Mesenchymal stem cell (in vitro differentiated cells and primary cell): Measurements from ENCODE around the gene TJP3. TPM values are rescaled to one million over a fixed set of nuclear protein-coding genes. Genes with fewer than 3 reads are reported as not detected.

ENCODE experiments used
- DNase-seq: peaks from one replicate; pipeline ENCODE4 v3.0.0-alpha.2; 2013
- H2AFZ ChIP-seq: one replicate; pipeline ENCODE4 v1.6.1; 2013; ENCODE audit warnings: low read depth, mild to moderate bottlenecking, control low read depth, inconsistent platforms, low read length, moderate library complexity
- H2AK5ac ChIP-seq: 2 replicates; pipeline ENCODE4 v1.6.1; 2013; ENCODE audit warnings: low read length, moderate library complexity, mild to moderate bottlenecking, inconsistent platforms; ENCODE audit not compliant: severe bottlenecking
- H2BK120ac ChIP-seq: one replicate; pipeline ENCODE4 v1.6.1; 2013; ENCODE audit warnings: low read depth, mild to moderate bottlenecking, inconsistent platforms, low read length, moderate library complexity
- H2BK12ac ChIP-seq, 2 experiments: one replicate each; pipeline ENCODE4 v1.6.1; 2013; ENCODE audit warnings: inconsistent platforms in 2 of 2, low read length in 2 of 2, mild to moderate bottlenecking in 2 of 2, moderate library complexity in 2 of 2, control low read depth in 1 of 2
- H2BK15ac ChIP-seq: one replicate; pipeline ENCODE4 v1.6.1; 2013; ENCODE audit warnings: mild to moderate bottlenecking, low read depth, inconsistent platforms; ENCODE audit not compliant: poor library complexity, severe bottlenecking
- H2BK5ac ChIP-seq: 2 replicates; pipeline ENCODE4 v1.6.1; 2013; ENCODE audit warnings: low read depth, mild to moderate bottlenecking, low read length, control low read depth, inconsistent platforms; ENCODE audit not compliant: poor library complexity, severe bottlenecking
- H3K14ac ChIP-seq, 2 experiments: one replicate each; pipeline ENCODE4 v1.6.1; 2013; ENCODE audit warnings: inconsistent platforms in 2 of 2, low read length in 2 of 2, control low read depth in 1 of 2, mild to moderate bottlenecking in 1 of 2, moderate library complexity in 1 of 2
- H3K18ac ChIP-seq, 2 experiments: one replicate each; pipeline ENCODE4 v1.6.1; 2013; ENCODE audit warnings: inconsistent platforms in 2 of 2, low read length in 2 of 2, control low read depth in 1 of 2, low read depth in 1 of 2, mild to moderate bottlenecking in 1 of 2
- H3K23ac ChIP-seq, 2 experiments: one replicate each; pipeline ENCODE4 v1.6.1; 2013; ENCODE audit warnings: inconsistent platforms in 2 of 2, low read length in 2 of 2, mild to moderate bottlenecking in 2 of 2, moderate library complexity in 2 of 2, control low read depth in 1 of 2
- H3K27ac ChIP-seq: 2 replicates; pipeline ENCODE4 v1.5.1; 2013; ENCODE audit warnings: mild to moderate bottlenecking, moderate library complexity, low read length, control low read depth, inconsistent platforms; ENCODE audit not compliant: poor library complexity, severe bottlenecking
- H3K27me3 ChIP-seq, 2 experiments: 2 replicates each; pipeline versions ENCODE4 v1.6.1 to v1.7.0; 2013; ENCODE audit warnings: low read length in 2 of 2, mild to moderate bottlenecking in 2 of 2, moderate library complexity in 2 of 2, control low read depth in 1 of 2, inconsistent platforms in 1 of 2; ENCODE audit not compliant: control insufficient read depth in 1 of 2, insufficient read depth in 1 of 2
- H3K36me3 ChIP-seq, 2 experiments: 2 replicates each; pipeline versions ENCODE4 v1.6.1 to v1.7.0; 2013; ENCODE audit warnings: low read length in 2 of 2, control low read depth in 1 of 2, inconsistent platforms in 1 of 2, low read depth in 1 of 2, mild to moderate bottlenecking in 1 of 2; ENCODE audit not compliant: insufficient read depth in 2 of 2, control insufficient read depth in 1 of 2
- H3K4ac ChIP-seq, 2 experiments: one replicate each; pipeline ENCODE4 v1.6.1; 2013; ENCODE audit warnings: inconsistent platforms in 2 of 2, low read length in 2 of 2, mild to moderate bottlenecking in 2 of 2, moderate library complexity in 2 of 2, control low read depth in 1 of 2, low read depth in 1 of 2
- H3K4me1 ChIP-seq: 2 replicates; pipeline ENCODE4 v1.6.1; 2013; ENCODE audit warnings: low read depth, low read length, control low read depth; ENCODE audit not compliant: control insufficient read depth, insufficient read depth
- H3K4me2 ChIP-seq: 2 replicates; pipeline ENCODE4 v1.6.1; 2013; ENCODE audit warnings: low read length, mild to moderate bottlenecking, inconsistent platforms; ENCODE audit not compliant: poor library complexity, severe bottlenecking
- H3K4me3 ChIP-seq, 2 experiments: 2 replicates each; pipeline versions ENCODE4 v1.5.1 to v1.7.0; 2013; ENCODE audit warnings: low read length in 2 of 2, mild to moderate bottlenecking in 2 of 2, control low read depth in 1 of 2, low read depth in 1 of 2; ENCODE audit not compliant: insufficient read depth in 1 of 2
- H3K79me1 ChIP-seq: replicated peaks from 2 replicates; pipeline ENCODE4 v1.6.1; 2013; ENCODE audit warnings: mild to moderate bottlenecking, control low read depth, low read length, inconsistent platforms; ENCODE audit not compliant: poor library complexity, severe bottlenecking
- H3K9ac ChIP-seq: 2 replicates; pipeline ENCODE4 v1.7.0; 2013; ENCODE audit warnings: mild to moderate bottlenecking, low read length, moderate library complexity
- H3K9me3 ChIP-seq: 2 replicates; pipeline ENCODE4 v1.7.0; 2013; ENCODE audit warnings: mild to moderate bottlenecking, low read length; ENCODE audit not compliant: control insufficient read depth
- H4K8ac ChIP-seq: one replicate; pipeline ENCODE4 v1.6.1; 2013; ENCODE audit warnings: inconsistent platforms, mild to moderate bottlenecking, low read length, moderate library complexity
- H4K91ac ChIP-seq: one replicate; pipeline ENCODE4 v1.6.1; 2013; ENCODE audit warnings: mild to moderate bottlenecking, low read length, inconsistent platforms
- WGBS: methylation state at CpG from one replicate; pipeline ENCODE4 v1.1.7; 2013; ENCODE audit warnings: mixed read lengths; 5-methylcytosine and 5-hydroxymethylcytosine counted together
- polyA plus RNA-seq, 2 experiments: library from polyadenylated mRNA; stranded (reverse); fragments of 200-250 nt; gene quantifications; one replicate each; pipeline ENCODE4 v1.2.3, GENCODE V29; 2013

Gene TJP3
- polyA plus RNA-seq (2013, experiment 1 of 2) = not detected
- polyA plus RNA-seq (2013, experiment 2 of 2) = not detected

GRCh38 chr19:3708207-3708931 lies at the start of gene TJP3:
TJP3 (plus strand) TSS chr19:3708384; CDS start chr19:3728433, 20,049 bp downstream.
- no peaks in the 10 kb centered on the region for H3K36me3 ChIP-seq
- no peak within 1 kb of the TSS for H3K18ac ChIP-seq
- peak within 1 kb of the TSS; percentile 7 for H2AK5ac ChIP-seq
- no peak within 1 kb of the TSS for H3K4me3 ChIP-seq
- H3K14ac ChIP-seq = peak within 1 kb of the TSS in 1 of 2 experiments; percentile 12
- no peak within 1 kb of the TSS for H2BK15ac ChIP-seq
- DNase-seq = no peak
- H3K9me3 ChIP-seq = no peaks in the 10 kb centered on the region
- H3K27ac ChIP-seq = no peak within 1 kb of the TSS
- H2BK120ac ChIP-seq = no peak within 1 kb of the TSS
- no peak within 1 kb of the TSS for H3K4ac ChIP-seq
- H3K4me2 ChIP-seq = no peak within 1 kb of the TSS
- H3K9ac ChIP-seq = no peak within 1 kb of the TSS
- no peaks in the 10 kb centered on the region for H3K79me1 ChIP-seq
- H2AFZ ChIP-seq = no peak within 1 kb of the TSS
- H4K8ac ChIP-seq = no peak within 1 kb of the TSS
- WGBS = 54% methylated on average over 23 of the region's 24 CpGs
- no peak within 1 kb of the TSS for H3K23ac ChIP-seq
- no peak within 1 kb of the TSS for H2BK12ac ChIP-seq
- H3K27me3 ChIP-seq = peaks cover 18 to 41% of the 10 kb centered on the region in 2 experiments
- no peak within 1 kb of the TSS for H2BK5ac ChIP-seq
- H4K91ac ChIP-seq = no peak within 1 kb of the TSS
- peaks cover 12% of the 10 kb centered on the region for H3K4me1 ChIP-seq

GRCh38 chr19:3658870-3659745 lies 49.1 kb upstream of the TJP3 start:
- H3K18ac ChIP-seq = no peak overlapping the region

GRCh38 chr19:3659746-3660112 lies 48.5 kb upstream of the TJP3 start:
- H3K18ac ChIP-seq = no peak overlapping the region
- H3K4me1 ChIP-seq = peaks cover 40% of the 10 kb centered on the region
- H4K8ac ChIP-seq = no peak overlapping the region
- H3K36me3 ChIP-seq = peaks cover 74 to 87% of the 10 kb centered on the region in 2 experiments
- no peak overlapping the region for H4K91ac ChIP-seq
- no peak overlapping the region for H2BK120ac ChIP-seq
- peaks cover 16% of the 10 kb centered on the region for H3K79me1 ChIP-seq
- H2AFZ ChIP-seq = no peak overlapping the region
- H3K27me3 ChIP-seq = no peaks in the 10 kb centered on the region
- H3K9ac ChIP-seq = no peak overlapping the region
- H3K4ac ChIP-seq = no peak overlapping the region
- no peak overlapping the region for H3K4me3 ChIP-seq
- no peak overlapping the region for H3K23ac ChIP-seq
- no peak for DNase-seq
- no peak overlapping the region for H2BK12ac ChIP-seq
- H3K14ac ChIP-seq = no peak overlapping the region
- H2BK15ac ChIP-seq = no peak overlapping the region
- H2AK5ac ChIP-seq = no peak overlapping the region
- no peak overlapping the region for H3K4me2 ChIP-seq
- no peak overlapping the region for H2BK5ac ChIP-seq
- 95% methylated on average over 22 of the region's 22 CpGs for WGBS
- H3K27ac ChIP-seq = no peak overlapping the region
- H3K9me3 ChIP-seq = no peaks in the 10 kb centered on the region

More at GRCh38 chr19:3658870-3659745, 49.1 kb upstream of the TJP3 start:
- no peaks in the 10 kb centered on the region for H3K27me3 ChIP-seq
- H3K4me1 ChIP-seq = peaks cover 39% of the 10 kb centered on the region
- H3K4me3 ChIP-seq = no peak overlapping the region
- H2BK5ac ChIP-seq = no peak overlapping the region
- peaks cover 18% of the 10 kb centered on the region for H3K79me1 ChIP-seq
- H2AK5ac ChIP-seq = no peak overlapping the region
- H2BK120ac ChIP-seq = no peak overlapping the region
- no peaks in the 10 kb centered on the region for H3K9me3 ChIP-seq
- DNase-seq = no peak
- WGBS = 96% methylated on average over 37 of the region's 37 CpGs
- no peak overlapping the region for H2AFZ ChIP-seq
- H3K27ac ChIP-seq = peak overlapping the region; percentile 0
- peaks cover 68 to 83% of the 10 kb centered on the region in 2 experiments for H3K36me3 ChIP-seq
- no peak overlapping the region for H3K4ac ChIP-seq
- no peak overlapping the region for H3K4me2 ChIP-seq
- H3K23ac ChIP-seq = no peak overlapping the region
- no peak overlapping the region for H4K8ac ChIP-seq
- no peak overlapping the region for H4K91ac ChIP-seq
- no peak overlapping the region for H2BK15ac ChIP-seq
- no peak overlapping the region for H3K14ac ChIP-seq
- H2BK12ac ChIP-seq = no peak overlapping the region
- H3K9ac ChIP-seq = no peak overlapping the region
